ENCODE results near the gene CCN6. TPM values are rescaled to one million over a fixed set of nuclear protein-coding genes. Genes with fewer than 3 reads are reported as not detected.

The CCN6 gene
- total RNA-seq, 1 experiment from 2014 or later = not detected

GRCh38 chr6:112027942-112028674 is 25.8 kb upstream of the CCN6 start:
- no peak overlapping the region for H3K4me3 Mint-ChIP-seq
- H2BK12ac ChIP-seq (ENCODE audit: insufficient read length, low read depth, low read length) = no peak overlapping the region

More at GRCh38 chr6:112027942-112028674, 25.8 kb upstream of the CCN6 start:
- Histone ChIP-seq H3K9ac (ENCODE audit: extremely low read depth, insufficient read length, low read length) (no peak overlapping the region), H2AFZ (ENCODE audit: low read length) (no peak overlapping the region), H3T11ph (ENCODE audit: low read length) (no peak overlapping the region), H3K4me2 (ENCODE audit: insufficient read depth, insufficient read length, low read length) (no peak overlapping the region), H3K23me2 (ENCODE audit: insufficient read length, low read depth, low read length, poor library complexity, severe bottlenecking) (no peaks in the 10 kb centered on the region), H3K18ac (ENCODE audit: insufficient read length, low read depth, low read length) (no peak overlapping the region), H2BK20ac (ENCODE audit: low read depth, low read length, poor library complexity, severe bottlenecking) (no peak overlapping the region), H3K79me1 (ENCODE audit: insufficient read depth, low read depth, low read length, poor library complexity, severe bottlenecking) (no peaks in the 10 kb centered on the region), H3K23ac (ENCODE audit: insufficient read length, low read depth, low read length) (no peak overlapping the region), H2BK120ac (ENCODE audit: low read depth, low read length, poor library complexity, severe bottlenecking) (no peak overlapping the region), H3K4me1 (ENCODE audit: insufficient read depth, low read length) (no peaks in the 10 kb centered on the region; the same call in 1 of the 2 replicates), H3K56ac (ENCODE audit: insufficient read length, low read depth, low read length) (no peak overlapping the region), H3K9me3 (ENCODE audit: control insufficient read depth, low read depth, low read length) (no peaks in the 10 kb centered on the region), H3K27me3 (ENCODE audit: insufficient read depth, low read length) (no peaks in the 10 kb centered on the region), H2AK5ac (ENCODE audit: insufficient read length, low read length) (no peak overlapping the region), H3K79me2 (ENCODE audit: insufficient read depth, low read length) (no peaks in the 10 kb centered on the region), H2BK15ac (ENCODE audit: low read depth, low read length) (no peak overlapping the region), H4K8ac (replicated peaks; ENCODE audit: insufficient read length, low read depth, low read length) (no peak overlapping the region), H3K4ac (ENCODE audit: low read depth, low read length) (no peak overlapping the region), H2BK5ac (ENCODE audit: insufficient read length, low read length) (no peak overlapping the region), H4K91ac (ENCODE audit: insufficient read length, low read depth, low read length) (no peak overlapping the region), H3K27ac (ENCODE audit: insufficient read length, low read depth, low read length) (no peak overlapping the region), H4K20me1 (ENCODE audit: control insufficient read depth, insufficient read depth, insufficient read length) (no peaks in the 10 kb centered on the region), H4K5ac (ENCODE audit: insufficient read length, low read depth, low read length) (no peak overlapping the region), H3K14ac (ENCODE audit: insufficient read depth, low read length) (no peak overlapping the region)
- TF ChIP-seq CTCF (conservative IDR thresholded peaks at IDR 0.05) = no peak
- H3K9me3 Mint-ChIP-seq = peaks cover 4 to 12% of the 10 kb centered on the region in 2 experiments; a peak in 4 of 5 replicates
- no CpG with 5 or more reads among the region's 3 CpGs for WGBS (ENCODE audit: extremely low coverage, insufficient read length, low lambda C conversion rate)
- DNase-seq = no peak
- H3K27me3 Mint-ChIP-seq (ENCODE audit: low read depth) = peaks cover 6% of the 10 kb centered on the region
- peaks cover 0 to 11% (median 0%) of the 10 kb centered on the region in 3 experiments; a peak in 3 of 7 replicates for H3K36me3 Mint-ChIP-seq (ENCODE audit: insufficient read depth in 1 of 3, low read depth in 3 of 3)
- 0 out of 4 replicates have a peak, but pooled peaks cover 0 to 2% of the 10 kb centered on the region in 2 experiments for H3K4me1 Mint-ChIP-seq
- no peak overlapping the region for H3K27ac Mint-ChIP-seq
